BJ (cell line): ENCODE data around the gene ZFP36. TPM values are rescaled to one million over a fixed set of nuclear protein-coding genes. Genes with fewer than 3 reads are reported as not detected.

Source experiments
- CTCF ChIA-PET: fragments of 350-600 bp; formaldehyde crosslinking; extraction: SDS; loops from one replicate; lab custom pipeline; 2021; ENCODE audit warnings: antibody characterized with exemption, inconsistent platforms; lab: Yijun Ruan, JAX
- POLR2A ChIA-PET: fragments of 300-600 bp; sonication (Branson Sonifier 250); formaldehyde crosslinking; extraction: SDS; loops from one replicate; lab custom pipeline; 2021; ENCODE audit warnings: antibody characterized with exemption; lab: Charles Lee
- DNase-seq: peaks from one replicate; pipeline ENCODE4 v3.0.0-alpha.2; 2011; ENCODE audit warnings: low read depth
- H3K27me3 ChIP-seq: 2 replicates; pipeline ENCODE4 v1.6.0; 2011; ENCODE audit warnings: low read length; ENCODE audit not compliant: control insufficient read depth, insufficient read depth
- H3K36me3 ChIP-seq: 2 replicates; pipeline ENCODE4 v1.5.1; 2011; ENCODE audit warnings: low read length; ENCODE audit not compliant: control insufficient read depth, insufficient read depth
- H3K4me3 ChIP-seq: 2 replicates; pipeline ENCODE4 v1.5.1; 2011; ENCODE audit warnings: low read depth, mild to moderate bottlenecking, control low read depth, low read length
- CTCF ChIP-seq: IDR thresholded peaks from 2 replicates; pipeline ENCODE4 v1.5.1; 2011; ENCODE audit warnings: low read depth, mild to moderate bottlenecking, control low read depth, inconsistent platforms, low read length, moderate library complexity; ENCODE audit not compliant: insufficient read depth
- polyA plus RNA-seq: library from polyadenylated mRNA; depleted of rRNA; stranded (reverse); fragments of >200 nt; gene quantifications from 2 replicates; pipeline ENCODE4 v1.2.3, GENCODE V29; 2011

The ZFP36 gene
- polyA plus RNA-seq, 1 experiment: 9.5 TPM

GRCh38 chr19:39424934-39425333 is 18.3 kb downstream of the ZFP36 start:
- Histone ChIP-seq H3K36me3 (peaks cover 20% of the 10 kb centered on the region), H3K4me3 (no peak overlapping the region), H3K27me3 (no peaks in the 10 kb centered on the region)
- TF ChIP-seq CTCF: no peak
- ChIA-PET POLR2A (interaction anchor here (0.6 kb wide), 2 partner anchors 19 to 23 kb away, joined by 3 to 8 read pairs; no protein-coding TSS in a partner anchor), CTCF (interaction anchor here (1.4 kb wide), 1 partner anchor 11 kb away, joined by 4 read pairs; no protein-coding TSS in a partner anchor)
- DNase-seq: no peak

GRCh38 chr19:39425744-39426143 is 19.1 kb downstream of the ZFP36 start:
- CTCF ChIA-PET: interaction anchor here (3.0 to 3.9 kb wide), 2 partner anchors 11 to 27 kb away, joined by 14 to 22 read pairs; no protein-coding TSS in a partner anchor
- peaks cover 18% of the 10 kb centered on the region for H3K36me3 ChIP-seq
- no peaks in the 10 kb centered on the region for H3K27me3 ChIP-seq
- no peak for TF ChIP-seq CTCF
- POLR2A ChIA-PET: no interaction called here
- DNase-seq: no peak
- no peak overlapping the region for H3K4me3 ChIP-seq

- CTCF ChIA-PET: interaction anchor here (3.0 to 3.9 kb wide), 2 partner anchors 12 to 28 kb away, joined by 14 to 22 read pairs; no protein-coding TSS in a partner anchor
- H3K27me3 ChIP-seq: no peaks in the 10 kb centered on the region
- no peak for DNase-seq
- POLR2A ChIA-PET: no interaction called here
- TF ChIP-seq CTCF: no peak
- H3K36me3 ChIP-seq: peaks cover 19% of the 10 kb centered on the region
- no peak overlapping the region for H3K4me3 ChIP-seq
Measured at GRCh38 chr19:39426170-39426569, 19.5 kb downstream of the ZFP36 start.

GRCh38 chr19:39427707-39428106 is 21.1 kb downstream of the ZFP36 start:
- H3K36me3 ChIP-seq: peaks cover 15% of the 10 kb centered on the region
- POLR2A ChIA-PET: interaction anchor here (0.6 kb wide), 2 partner anchors 31 to 54 kb away, joined by 4 to 7 read pairs; no protein-coding TSS in a partner anchor

More at GRCh38 chr19:39427707-39428106, 21.1 kb downstream of the ZFP36 start:
- TF ChIP-seq CTCF: no peak
- H3K27me3 ChIP-seq: no peaks in the 10 kb centered on the region
- CTCF ChIA-PET: interaction anchor here (0.6 to 3.9 kb wide), 6 partner anchors 11 to 106 kb away, joined by 3 to 22 read pairs (median 10); partner anchors contain the start of gene PLEKHG2
- no peak for DNase-seq
- no peak overlapping the region for H3K4me3 ChIP-seq
